SH-SY5Y (cell line): Measurements from ENCODE around the gene C11orf68.

ENCODE experiments used
- GATA2 ChIP-seq: IDR thresholded peaks from 2 replicates; pipeline ENCODE4 v1.6.1; 2011; ENCODE audit warnings: mild to moderate bottlenecking, low read depth, low read length
- GATA3 ChIP-seq: IDR thresholded peaks from 2 replicates; pipeline ENCODE4 v1.6.1; 2011; ENCODE audit warnings: low read depth, mild to moderate bottlenecking, low read length, moderate library complexity

DNA sequence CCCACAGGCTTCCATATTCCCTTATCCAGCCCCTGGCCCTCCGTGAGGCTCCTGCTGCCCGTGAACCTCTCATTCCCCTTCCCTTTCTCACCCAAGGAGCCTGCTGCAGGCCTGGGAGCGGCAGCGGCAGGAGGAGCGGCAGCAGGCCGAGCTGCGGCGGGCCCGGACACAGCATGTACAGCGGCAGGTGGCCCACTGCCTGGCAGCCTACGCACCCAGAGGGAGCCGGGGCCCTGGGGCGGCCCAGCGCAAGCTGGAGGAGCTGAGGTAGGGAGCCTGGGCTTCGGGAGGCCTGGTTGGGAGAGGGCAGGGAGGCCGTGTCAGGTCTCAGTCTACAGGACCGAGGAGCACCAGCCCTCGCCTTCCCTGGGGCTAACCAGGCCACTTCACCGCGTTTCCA lies 34.6 kb upstream of the C11orf68 start:
- TF ChIP-seq GATA2 (no peak), GATA3 (no peak)
